ENCODE data around the gene NEB.
"Not testable (repeated sequence)": the region's sequence is repeated elsewhere in the genome, so short reads cannot be mapped to it uniquely, and the experiment has no call there.

Gene NEB

DNA sequence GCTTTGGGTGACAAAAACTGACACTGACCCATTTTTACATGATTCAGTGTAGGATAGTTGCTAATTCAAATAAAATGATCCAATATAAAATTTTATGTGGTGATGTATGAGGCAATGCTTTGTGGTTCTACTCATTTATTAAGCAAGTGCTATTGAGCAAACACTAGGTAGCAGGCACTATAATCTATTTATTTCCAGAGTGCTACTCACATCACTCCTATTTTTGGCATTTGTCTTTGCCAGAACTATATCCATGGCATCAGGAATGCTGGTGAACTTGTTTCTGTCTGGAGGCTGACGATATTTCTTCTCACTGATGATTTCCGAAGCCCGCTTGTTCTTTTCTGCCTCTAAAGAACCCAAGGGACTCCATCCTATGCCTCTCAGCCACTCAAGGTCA lies 84.3 kb downstream of the NEB start:
- DNase-seq: no peak

DNA sequence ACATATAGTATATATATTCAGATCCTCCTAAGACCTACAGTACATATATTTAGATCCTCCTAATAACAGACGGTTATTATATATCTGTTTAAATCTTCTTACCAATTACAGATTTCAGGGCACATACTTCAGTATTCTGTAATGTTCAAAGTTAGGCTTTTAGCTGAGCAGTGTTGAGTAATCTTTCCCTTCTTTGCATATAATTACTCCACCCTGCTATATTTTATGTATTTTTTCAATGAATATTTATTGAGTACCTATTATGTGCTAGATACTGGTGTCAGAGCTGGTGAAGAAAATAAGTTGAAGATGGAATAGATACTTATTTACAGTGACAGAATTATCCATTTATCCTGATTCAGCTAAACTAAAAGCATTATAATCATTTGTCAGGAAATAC lies 84.9 kb downstream of the NEB start:
- no peak for DNase-seq

DNA sequence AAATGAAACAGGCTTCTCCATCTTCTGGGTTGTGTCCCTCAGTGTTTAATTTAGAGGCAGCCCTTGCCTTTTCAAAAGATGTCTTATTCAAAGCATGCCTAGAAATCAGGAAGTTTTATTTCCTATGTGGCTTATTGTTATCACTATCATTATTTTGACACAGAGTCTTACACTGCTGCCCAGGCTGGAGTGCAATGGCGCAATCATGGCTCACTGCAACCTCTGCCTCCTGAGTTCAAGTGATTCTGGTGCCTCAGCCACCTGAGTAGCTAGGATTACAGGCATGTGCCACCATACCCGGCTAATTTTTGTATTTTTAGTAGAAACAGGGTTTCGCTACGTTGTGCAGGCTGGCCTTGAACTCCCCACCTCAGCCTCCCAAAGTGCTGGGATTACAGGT lies 87.8 kb downstream of the NEB start:
- not testable (repeated sequence) for DNase-seq

DNA sequence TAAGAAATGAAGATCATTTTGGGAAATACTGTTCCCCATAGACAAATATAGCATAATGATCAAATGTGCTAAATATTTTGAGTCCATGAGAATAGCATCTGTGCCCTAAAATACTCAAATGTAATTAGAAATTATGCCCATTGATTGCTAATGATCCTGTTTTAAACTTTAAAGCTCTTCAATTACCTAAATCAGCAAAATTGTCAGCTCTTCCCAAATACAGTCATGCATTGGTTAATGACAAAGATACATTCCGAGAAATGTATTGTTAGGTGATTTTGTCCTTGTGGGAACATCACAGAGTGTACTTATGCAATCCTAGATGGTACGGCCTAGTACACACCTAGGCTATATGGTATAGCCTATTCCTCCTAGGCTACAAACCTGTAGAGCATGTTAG lies 89.7 kb downstream of the NEB start:
- DNase-seq: no peak

DNA sequence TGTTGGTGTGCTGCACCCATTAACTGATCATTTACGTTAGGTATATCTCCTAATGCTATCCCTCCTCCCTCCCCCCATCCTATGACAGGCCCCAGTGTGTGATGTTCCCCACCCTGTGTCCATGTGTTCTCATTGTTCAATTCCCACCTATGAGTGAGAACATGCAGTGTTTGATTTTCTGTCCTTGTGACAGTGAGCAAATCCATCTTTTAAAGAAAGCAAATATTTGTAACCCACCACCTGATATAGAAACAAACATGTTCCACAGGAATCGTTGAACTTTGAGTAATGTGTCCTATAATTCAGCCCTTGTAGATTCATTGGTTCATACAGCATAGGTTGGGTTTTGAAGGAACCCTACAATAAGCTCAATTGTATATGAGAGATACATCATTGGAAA lies 92.4 kb downstream of the NEB start:
- DNase-seq: not testable (repeated sequence)

DNA sequence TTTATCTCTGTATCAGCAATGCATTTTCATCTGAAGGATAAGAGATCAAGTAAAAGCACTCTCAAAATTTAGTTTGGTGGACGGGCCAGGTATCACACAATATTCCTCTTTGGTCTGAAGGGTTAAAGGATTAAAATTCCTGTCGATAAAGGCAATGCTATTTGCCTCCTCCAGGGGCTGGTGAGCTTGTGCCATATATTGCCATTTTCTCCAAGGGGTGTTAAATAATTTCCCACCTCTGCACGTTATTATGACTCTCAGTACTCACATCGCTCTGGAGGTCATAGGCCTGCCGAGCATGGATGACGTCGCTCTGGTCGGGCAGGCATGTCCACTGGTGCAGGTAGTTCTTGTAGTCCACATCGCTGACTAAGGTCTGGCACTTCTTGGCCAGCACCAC lies 94.2 kb downstream of the NEB start:
- DNase-seq: no peak

DNA sequence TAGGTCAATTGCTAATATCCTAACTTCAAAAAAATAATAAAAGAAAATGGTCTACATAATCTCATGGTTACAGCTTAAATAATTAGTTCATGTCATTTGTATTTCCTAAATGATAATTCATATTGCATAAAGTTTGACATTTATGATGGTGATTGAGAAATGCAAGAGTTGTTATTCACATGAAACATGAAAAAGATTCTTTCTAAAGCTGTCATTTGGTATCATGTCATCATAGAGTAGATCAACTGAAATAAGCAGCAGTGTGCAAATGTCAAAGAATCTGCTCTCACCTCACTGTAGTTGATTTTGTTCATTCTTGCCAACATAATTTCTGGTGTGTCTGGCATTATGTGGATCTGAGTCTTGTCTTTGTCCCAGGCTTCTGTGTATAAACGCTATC lies 95.3 kb downstream of the NEB start:
- DNase-seq: peak in 1 of 3 donors; percentile 9

DNA sequence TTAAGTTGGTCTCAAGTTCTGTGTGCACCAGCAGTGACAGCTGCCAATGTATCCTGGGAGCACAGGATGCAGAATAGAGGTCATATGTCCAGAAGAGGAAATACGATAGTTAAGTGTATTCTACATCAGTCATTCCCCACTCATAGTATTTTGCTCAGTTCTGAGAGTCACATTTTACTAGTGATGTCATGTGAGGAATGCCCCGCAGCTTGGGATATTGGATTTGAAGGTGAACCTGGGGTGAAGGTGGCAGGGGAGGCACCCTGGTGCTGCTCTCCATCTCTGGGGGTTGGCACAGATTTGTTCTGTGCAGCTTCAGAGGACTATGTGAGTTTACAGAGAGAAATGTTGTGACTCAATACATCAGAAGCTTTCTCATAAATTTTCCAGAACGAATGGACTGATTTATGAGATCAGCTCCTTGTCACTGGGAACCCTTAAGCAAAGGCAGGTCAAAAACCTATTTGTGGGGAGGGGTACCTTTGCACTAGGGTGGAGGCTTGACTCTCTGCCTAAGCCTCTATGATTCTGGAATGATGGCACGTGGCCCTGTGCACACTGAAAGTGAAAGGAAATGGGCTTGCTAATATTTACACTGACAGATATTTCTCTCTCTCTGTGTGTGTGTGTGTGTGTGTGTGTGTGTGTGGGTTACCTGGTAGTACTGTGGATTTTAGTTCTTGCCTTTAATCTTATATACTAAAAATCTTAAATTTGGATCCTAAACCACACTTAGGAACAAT lies 95.9 kb downstream of the NEB start:
- peak; percentile 10 to 52 (median 24) for DNase-seq

DNA sequence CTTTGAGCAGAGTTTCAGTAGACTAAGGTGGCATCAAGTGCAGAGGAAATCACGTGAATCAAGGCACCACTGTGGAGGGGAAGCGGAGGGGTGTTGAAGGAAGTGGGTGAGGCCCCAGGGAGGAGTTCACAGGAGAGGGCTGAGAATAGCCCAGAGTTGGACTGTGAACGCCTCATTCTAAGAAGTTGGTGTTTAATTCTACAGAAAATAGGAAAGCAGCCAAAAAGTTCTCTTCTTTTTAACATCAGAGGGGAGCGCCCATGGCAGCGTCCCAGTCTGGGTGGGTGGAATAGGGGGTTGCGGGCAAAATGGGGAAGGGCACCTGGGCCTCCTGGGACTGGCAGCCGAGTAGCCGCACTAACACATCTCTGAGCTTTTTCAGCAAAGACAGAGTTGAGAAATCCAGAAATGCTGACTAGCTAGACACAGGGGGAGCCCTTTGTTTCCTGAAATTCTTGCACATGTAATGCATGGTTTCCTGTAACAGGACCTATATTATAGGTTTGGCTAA lies 97.0 kb downstream of the NEB start:
- peak in 2 of 3 donors; percentile 9 to 21 for DNase-seq

DNA sequence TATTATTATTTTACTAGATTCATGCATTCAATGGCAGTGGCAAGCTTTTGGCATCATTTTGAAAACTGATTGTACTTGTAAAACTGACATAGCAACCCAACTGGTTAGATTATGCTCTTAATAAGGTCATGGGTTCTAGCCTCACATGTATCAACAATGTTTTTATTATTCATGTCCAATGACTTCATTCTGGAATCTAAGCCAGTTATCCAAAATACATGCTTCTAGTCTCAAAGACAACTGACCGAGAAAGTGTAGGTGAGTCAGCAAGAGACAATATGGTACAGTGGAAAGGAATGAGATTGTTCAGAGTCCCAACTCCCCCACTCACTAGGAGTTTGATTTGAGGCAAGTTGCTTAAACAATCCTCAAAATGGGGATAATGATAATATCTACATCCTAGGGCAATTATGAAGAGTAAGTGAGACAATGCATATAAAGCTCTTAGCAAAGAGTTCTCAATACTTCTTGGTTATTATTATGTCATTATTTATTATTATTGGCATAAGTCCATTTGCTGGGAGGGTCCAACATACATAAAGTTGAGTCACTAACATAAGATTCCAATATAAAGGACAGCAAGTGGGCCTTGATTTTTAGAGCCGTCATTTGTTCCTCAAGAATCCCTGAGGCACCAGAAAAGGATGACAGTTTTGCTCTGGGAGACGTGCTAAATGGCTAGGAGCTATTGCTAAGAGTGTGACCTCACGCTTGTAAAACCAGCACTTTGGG lies 99.4 kb downstream of the NEB start:
- DNase-seq: no peak

DNA sequence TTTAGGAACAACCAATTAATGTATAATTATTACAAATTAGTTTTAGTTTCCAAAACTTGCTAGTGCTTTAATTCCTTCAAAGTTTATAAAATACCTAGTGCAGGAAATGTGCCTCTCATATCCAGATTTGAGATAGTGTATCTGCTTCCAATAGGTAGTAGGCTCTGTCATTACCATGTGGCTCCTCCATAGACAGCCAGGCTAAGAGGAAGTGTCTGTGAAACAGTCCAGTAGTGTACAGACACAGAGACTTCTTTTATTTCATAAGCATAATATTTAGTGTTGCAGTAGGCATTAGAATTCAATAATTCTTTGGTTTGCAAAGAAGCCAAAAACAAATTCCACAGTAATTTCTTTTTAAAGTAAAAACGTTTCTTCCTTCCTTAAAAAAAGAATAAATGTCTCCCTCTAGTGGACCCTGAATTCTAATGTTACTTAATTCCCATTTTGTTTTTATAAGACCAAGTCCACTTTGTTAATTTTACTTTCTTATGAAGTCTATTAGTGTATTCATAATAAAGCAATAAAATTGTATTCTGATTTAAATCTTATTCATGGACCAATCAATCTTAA lies 101.2 kb downstream of the NEB start:
- DNase-seq: peak in 2 of 3 donors; percentile 1 to 16

DNA sequence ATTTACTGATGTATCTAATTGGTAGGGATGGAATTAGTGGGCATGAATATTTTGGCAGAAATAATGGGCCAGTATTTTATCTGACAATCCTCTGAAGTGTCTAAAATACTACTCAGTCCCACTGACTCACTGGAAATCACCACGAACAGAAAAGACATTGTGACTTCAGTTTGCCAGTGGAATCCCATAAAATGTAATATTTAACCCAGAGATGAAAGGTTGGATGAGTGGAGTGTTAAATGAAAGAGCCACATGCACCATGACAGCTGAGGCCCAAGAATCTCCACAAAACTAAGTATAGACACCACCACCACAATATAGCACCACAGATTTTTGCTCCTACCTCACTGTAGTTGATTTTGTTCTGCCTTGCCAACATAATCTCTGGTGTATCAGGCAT lies 103.9 kb downstream of the NEB start:
- no peak for DNase-seq

DNA sequence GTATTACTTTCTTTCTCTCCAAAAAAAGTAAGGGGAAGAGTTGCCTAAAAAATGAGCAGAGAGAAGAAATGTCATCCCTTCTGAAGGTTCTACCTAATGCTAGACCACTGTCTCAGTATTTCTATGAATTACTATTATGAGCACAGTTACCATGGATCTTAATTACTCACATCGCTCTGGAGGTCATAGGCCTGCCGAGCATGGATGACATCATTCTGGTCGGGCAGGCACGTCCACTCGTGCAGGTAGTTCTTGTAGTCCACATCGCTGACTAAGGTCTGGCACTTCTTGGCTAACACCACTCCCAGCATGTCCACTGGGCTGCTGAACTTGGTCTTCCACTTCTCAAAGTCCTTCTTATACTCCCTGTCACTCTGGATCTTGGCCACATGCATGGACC lies 106.9 kb downstream of the NEB start:
- no peak for DNase-seq

DNA sequence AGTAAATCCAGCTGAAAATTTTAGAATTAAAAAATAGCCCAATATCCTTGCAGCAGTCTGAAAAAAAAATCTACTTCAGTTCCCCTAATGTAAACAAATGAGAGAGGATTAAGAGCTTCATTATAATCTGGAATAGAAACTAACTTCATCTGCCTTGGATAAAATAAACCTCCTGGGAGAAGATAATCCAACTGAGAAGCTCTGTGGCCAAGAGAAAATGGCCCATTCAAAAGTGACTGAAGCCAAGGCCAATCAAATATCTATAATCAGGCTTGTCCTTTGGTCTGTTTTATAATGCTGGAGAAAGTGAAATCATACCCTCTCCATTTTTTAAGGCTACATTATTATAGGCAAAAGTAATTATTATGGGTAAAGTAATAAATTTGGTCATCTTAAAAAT lies 110.0 kb downstream of the NEB start:
- no peak for DNase-seq

DNA sequence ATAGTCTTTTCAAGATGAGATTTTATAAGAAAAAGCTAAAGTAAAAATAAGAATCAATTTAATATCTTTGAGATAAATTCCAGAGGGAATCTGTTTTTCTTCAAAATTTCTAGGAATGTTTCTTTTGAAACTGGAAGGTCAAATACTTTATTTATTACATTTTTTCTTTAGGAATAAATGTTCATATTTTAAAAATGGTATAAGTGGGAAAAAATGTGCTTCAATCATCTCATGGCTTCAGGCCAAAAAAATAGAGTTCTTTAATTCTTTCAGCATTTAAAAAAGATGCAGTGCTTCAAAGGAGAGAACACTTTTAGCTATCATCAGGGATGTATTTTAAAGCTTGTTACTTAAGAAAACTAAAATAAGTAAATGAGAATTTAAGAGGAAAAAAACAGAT lies 110.6 kb downstream of the NEB start:
- no peak for DNase-seq

DNA sequence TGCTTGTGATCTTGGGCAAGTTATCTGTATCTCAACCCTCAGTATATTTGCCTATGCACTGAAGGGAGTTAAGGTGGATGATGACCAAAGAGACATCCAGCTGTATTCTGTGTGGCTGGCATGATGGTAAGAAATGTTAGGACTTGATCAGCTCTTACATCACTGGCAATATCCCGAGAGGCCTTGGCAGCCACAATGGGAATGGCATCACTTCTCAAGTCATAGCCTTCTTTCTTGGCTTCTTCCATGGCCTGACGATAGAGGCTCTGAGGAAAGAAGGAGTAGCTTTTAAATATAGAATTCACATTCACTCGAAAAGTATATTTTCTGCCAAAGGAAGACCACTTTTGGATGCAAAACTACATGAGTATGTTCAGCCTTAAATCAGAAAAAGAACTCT lies 113.5 kb downstream of the NEB start:
- DNase-seq: no peak

DNA sequence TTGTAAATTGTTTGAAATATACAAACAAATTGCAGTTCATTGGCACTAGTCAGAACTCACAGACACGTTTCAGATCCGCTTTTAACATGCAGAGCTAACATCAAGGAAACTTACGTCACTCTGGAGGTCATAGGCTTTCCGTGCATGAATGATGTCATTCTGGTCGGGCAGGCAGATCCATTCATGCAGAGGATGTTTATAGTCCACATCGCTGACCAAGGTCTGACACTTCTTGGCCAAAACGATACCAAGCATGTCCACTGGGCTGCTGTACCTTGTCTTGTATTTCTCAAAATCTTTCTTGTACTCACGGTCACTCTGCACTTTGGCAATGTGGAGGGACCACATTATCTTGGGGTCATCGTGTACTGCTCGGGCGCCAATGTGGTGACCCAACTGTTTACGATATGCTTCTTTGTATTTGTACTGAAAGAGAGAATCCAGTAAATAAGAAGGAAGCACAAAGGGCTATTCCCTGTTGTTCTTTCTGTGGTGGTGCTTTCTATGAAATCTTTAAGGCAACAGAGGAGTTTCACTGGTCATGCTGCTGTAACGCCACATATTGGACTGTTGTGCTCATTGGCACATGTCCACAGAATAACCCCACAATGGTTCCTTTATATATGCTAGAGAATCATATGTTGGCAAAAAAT lies 114.8 kb downstream of the NEB start:
- DNase-seq: peak; percentile 8 to 30 (median 11)

DNA sequence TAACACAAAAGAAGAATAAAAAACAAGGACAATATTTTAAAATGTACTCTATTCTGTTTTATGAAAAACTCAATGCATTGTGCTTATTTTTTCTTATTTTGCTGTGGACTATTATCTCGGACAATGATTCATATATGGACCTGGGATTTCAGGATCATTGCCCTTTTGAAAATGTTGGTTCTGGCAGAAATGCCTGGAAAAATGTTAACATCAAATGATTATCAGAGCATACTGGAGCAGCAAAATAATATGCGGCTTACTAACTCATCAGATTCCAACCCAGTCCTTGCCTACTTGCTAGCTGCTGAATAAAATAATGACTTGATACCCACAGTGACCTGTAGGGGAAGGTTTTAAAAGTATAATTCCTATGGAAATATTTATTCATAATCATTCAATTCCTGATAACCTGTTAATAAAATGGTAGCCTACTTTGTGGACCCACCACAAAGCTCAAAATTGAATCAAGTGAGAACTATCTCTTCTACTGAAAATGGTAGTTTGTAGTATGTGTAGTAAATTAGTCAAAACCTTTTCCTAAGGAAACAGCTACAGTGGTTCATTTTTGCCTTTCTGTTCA lies 117.4 kb downstream of the NEB start:
- no peak for DNase-seq

DNA sequence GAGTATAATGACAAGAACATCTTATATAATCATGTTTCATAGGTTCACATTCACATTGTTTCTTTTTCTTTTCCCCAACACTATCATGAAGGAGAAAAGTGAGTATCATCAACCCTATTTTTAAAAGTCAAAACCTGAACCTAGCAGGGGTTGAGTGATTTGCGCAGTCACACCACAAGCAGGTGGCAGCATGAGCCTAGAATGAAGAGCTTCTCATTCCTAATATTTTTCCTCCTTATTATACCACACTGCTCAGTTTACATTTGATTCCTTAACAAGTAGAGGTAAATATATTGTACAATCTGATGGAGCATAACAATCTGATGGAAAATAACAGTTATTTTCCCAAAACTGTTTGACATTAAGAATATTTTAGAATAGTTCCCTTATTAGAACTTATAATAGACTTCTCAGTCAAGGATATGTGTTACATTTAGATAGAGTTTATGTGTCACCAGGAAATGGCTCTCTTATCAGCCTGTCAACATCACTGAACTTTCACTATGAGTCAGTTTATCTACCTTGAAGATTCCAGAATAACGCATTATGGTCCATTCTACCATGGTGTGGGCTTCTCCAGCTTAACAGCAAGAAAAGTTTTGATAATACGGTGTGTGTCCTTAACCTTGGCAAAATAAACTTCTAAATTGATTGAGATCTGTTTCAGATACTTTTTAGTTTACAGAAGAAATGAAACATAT lies 119.5 kb downstream of the NEB start:
- no peak for DNase-seq

DNA sequence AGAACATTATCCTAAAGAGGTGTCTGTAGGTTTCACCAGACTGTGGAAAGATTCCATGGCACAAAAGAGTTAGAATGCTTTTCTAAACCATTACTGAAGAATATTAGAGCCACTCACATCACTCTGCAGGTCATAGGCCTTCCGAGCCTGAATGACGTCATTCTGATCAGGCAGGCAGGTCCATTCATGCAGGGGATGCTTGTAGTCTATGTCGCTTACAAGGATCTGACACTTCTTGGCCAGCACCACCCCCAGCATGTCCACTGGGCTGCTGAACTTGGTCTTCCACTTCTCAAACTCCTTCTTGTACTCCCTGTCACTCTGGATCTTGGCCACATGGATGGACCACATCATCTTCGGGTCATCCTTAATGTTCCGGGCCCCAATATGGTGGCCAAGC lies 120.1 kb downstream of the NEB start:
- DNase-seq: no peak

DNA sequence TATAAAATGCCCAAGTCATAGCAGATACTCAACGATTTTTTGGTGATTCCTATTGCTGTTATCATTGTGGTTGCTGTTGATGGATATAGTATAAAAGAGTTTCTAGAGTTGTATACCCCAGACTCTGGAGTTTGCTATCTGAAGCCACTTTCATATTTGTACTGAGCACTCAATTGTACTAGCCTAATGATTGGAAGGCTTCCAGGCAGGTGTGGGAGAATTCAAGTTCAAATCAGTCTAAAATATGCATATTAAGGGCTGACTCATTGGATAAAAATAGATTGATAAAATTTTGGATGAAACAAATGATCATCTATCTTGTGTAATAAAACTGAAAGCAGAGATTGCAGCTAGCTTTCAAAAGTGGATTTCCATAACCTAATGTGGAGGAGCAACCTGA lies 122.9 kb downstream of the NEB start:
- DNase-seq: no peak

DNA sequence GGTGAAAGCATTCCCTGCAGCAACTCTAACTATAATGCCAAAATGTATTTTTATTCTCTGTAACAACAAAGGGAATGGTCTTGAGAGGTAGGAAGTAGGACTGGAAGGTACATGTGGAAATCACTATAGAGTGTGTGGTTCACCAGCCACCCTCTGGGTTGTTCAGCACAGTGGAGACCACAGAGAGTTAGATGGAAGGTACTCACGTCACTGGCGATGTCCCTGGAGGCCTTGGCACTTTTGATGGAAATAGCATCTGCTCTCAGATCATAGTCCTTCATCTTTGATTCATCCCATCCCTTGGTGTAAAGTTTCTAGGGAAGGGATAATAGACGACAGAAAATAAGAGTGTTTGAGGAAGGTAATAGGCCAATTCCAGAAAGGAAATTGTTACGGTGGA lies 124.0 kb downstream of the NEB start:
- no peak for DNase-seq

DNA sequence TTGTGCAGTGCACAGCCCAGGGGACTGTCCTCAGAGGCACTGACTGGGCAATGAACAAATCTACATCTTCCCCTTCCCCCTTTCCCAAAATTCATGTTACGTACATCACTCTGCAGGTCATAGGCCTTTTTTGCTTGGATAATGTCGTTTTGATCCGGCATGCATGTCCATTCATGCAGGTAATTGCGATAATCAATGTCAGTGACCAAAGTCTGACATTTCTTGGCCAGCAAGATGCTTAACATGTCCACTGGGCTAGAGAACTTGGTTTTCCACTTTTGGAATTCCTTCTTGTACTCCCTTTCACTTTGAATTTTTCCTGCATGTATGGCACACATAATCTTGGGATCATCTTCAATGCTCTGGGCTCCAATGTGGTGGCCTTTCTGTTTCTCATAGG lies 124.6 kb downstream of the NEB start:
- no peak for DNase-seq

All from suppressor macrophage treated with lipopolysaccharide for 1 hour (primary cell).